Stimulated activated CD4-positive, alpha-beta T cell treated with anti-CD3 and anti-CD28 coated beads, Interleukin-1b, Interleukin-23, amount 100 ng/mL, for 1 hour (primary cell): Measurements from ENCODE around the gene FANCG.

Experiments
- DNase-seq, 2 donors: peaks; one replicate each; pipeline ENCODE4 v3.0.0-alpha.2; 2020; ENCODE audit warnings: low read depth in 2 of 2

The FANCG gene

GRCh38 chr9:35060548-35061207 is 19.1 kb downstream of the FANCG start:
- no peak for DNase-seq

GRCh38 chr9:35059438-35059837 is 20.3 kb downstream of the FANCG start:
- no peak for DNase-seq

GRCh38 chr9:35057271-35057620 is 22.5 kb downstream of the FANCG start:
- DNase-seq, result no peak

- DNase-seq, result no peak
Observed at GRCh38 chr9:35056571-35057270, 23.0 kb downstream of the FANCG start.

- DNase-seq, result no peak
Observed at GRCh38 chr9:35054871-35055644, 24.7 kb downstream of the FANCG start.

GRCh38 chr9:35054185-35054835 is 25.4 kb downstream of the FANCG start:
- no peak for DNase-seq

GRCh38 chr9:35051069-35051967 is 28.4 kb downstream of the FANCG start:
- DNase-seq, result peak; percentile 9 to 32

GRCh38 chr9:35048511-35048910 is 31.2 kb downstream of the FANCG start:
- no peak for DNase-seq

- no peak for DNase-seq
Observed at GRCh38 chr9:35044071-35044470, 35.7 kb downstream of the FANCG start.

GRCh38 chr9:35042891-35043545 is 36.7 kb downstream of the FANCG start:
- DNase-seq, result no peak

GRCh38 chr9:35042081-35042604 is 37.6 kb downstream of the FANCG start:
- DNase-seq, result no peak

- no peak for DNase-seq
Observed at GRCh38 chr9:35035851-35036701, 43.7 kb downstream of the FANCG start.

- no peak for DNase-seq
Observed at GRCh38 chr9:35033101-35033500, 46.6 kb downstream of the FANCG start.

- no peak for DNase-seq
Observed at GRCh38 chr9:35029852-35030251, 49.9 kb downstream of the FANCG start.

GRCh38 chr9:35029241-35029640 is 50.5 kb downstream of the FANCG start:
- no peak for DNase-seq

- DNase-seq, result no peak
Observed at GRCh38 chr9:35028341-35028740, 51.4 kb downstream of the FANCG start.

GRCh38 chr9:35027860-35028259 is 51.9 kb downstream of the FANCG start:
- DNase-seq, result no peak

- DNase-seq, result no peak
Observed at GRCh38 chr9:35027374-35027773, 52.4 kb downstream of the FANCG start.

- no peak for DNase-seq
Observed at GRCh38 chr9:35026671-35027070, 53.1 kb downstream of the FANCG start.
